ENCODE data around the gene KRTAP9-8.

DNA sequence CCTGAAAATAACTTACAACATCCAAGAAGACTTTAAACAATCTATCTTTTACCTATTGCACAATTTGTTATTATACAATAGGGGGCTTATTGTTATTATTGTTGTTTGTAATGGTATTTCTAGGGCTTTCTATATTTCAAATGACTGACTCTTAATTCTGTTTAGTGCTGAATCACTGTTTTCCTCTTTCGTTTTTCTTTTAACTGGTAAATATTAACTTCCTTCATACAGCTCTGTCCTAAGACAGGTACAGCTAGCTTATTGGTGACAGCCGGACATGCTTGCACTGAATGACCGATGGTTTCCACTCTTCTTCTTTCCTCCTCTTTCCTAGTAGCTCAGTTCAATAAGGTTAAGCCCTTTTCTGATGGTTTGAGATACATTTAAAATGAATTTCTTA lies 49.3 kb downstream of the KRTAP9-8 start:
- TF ChIP-seq CTCF (conservative IDR thresholded peaks at IDR 0.05; ENCODE audit: low read length) (no peak), EZH2phosphoT487 (IDR thresholded peaks at IDR 0.05; ENCODE audit: borderline replicate concordance, low read depth, low read length) (no peak)
